Adrenal gland (tissue), 12 donors: ENCODE measurements around the gene MAD1L1. TPM values are rescaled to one million over a fixed set of nuclear protein-coding genes. Genes with fewer than 3 reads are reported as not detected.

ENCODE experiments used
- DNase-seq, 7 donors: peaks; one replicate each; pipeline ENCODE4 v3.0.0-alpha.2; 2019 to 2020
- H3K27ac ChIP-seq, 5 donors: fragments of 200-600 bp; sonication (generic) in 4 of 5; 1 replicate in 3 of 5; 2 replicates in 2 of 5; pipeline versions ENCODE4 v1.5.1 to v1.8.0; 2016 to 2020; ENCODE audit warnings: mild to moderate bottlenecking in 1 of 5
- H3K27me3 ChIP-seq: fragments of 200-600 bp; 2 replicates; pipeline ENCODE4 v1.8.0; 2021
- H3K36me3 ChIP-seq, 2 donors: fragments of 200-600 bp; replicated peaks in 1 of 2; 1 replicate in 1 of 2; 2 replicates in 1 of 2; pipeline versions ENCODE4 v1.5.1 to v1.8.0; 2018 to 2022
- H3K4me1 ChIP-seq, 2 donors: fragments of 200-600 bp; replicated peaks in 1 of 2; 1 replicate in 1 of 2; 2 replicates in 1 of 2; pipeline versions ENCODE4 v1.5.1 to v1.8.0; 2018 to 2021
- H3K4me3 ChIP-seq, 4 donors: fragments of 200-600 bp; sonication (generic) in 3 of 4; one replicate each; pipeline ENCODE4 v1.5.1; 2016 to 2018
- H3K9me3 ChIP-seq, 3 donors: fragments of 200-600 bp; sonication (generic) in 1 of 3; replicated peaks in 1 of 3; 1 replicate in 2 of 3; 2 replicates in 1 of 3; pipeline versions ENCODE4 v1.5.1 to v1.8.0; 2016 to 2021
- POLR2A ChIP-seq, 2 donors: fragments of 450-650 bp; IDR thresholded peaks; one replicate each; pipeline ENCODE4 v1.6.1; 2017; ENCODE audit warnings: antibody characterized with exemption in 2 of 2, mild to moderate bottlenecking in 2 of 2, moderate library complexity in 1 of 2
- WGBS, 4 donors: extraction: QIAGEN DNeasy Blood & Tissue Kit in 2 of 4; methylation state at CpG; one replicate each; pipeline versions ENCODE4 v1.1.5 to v1.1.7; 2013 to 2017; 5-methylcytosine and 5-hydroxymethylcytosine counted together
- intact Hi-C, 2 donors: fragments of 100-400 bp; cut with DNase I; formaldehyde crosslinking; loops; one replicate each; pipeline versions ENCODE4 v1.14.1 to v1.15.0; 2022 to 2023
- polyA plus RNA-seq, 3 donors: library from polyadenylated mRNA; stranded (reverse); fragments of 200-250 nt in 2 of 3; fragments of 350-450 nt in 1 of 3; fragmentation: Illumina TruSeq in 1 of 3; extraction: RNeasy Lipid Tissue Mini Kit (QIAGEN cat#74804) in 1 of 3; gene quantifications; one replicate each; pipeline ENCODE4 v1.2.3, GENCODE V29; 2013 to 2014
- total RNA-seq, 9 donors: library from RNA; depleted of rRNA in 4 of 9; stranded (reverse); fragments of >200 nt in 4 of 9; fragments of 120-200 nt in 1 of 9; fragmentation: NEBNext Ultra II Directional in 1 of 9; extraction: Animal tissue kit (Norgen Biotek cat#: 25700) in 1 of 9; gene quantifications; one replicate each; pipeline versions ENCODE4 v1.1.0 to v1.2.4, GENCODE V29; 2013 to 2023
- TF ChIP-seq, protein P1 (sequence below), 6 experiments: fragments of 450-650 bp in 4 of 6; fragments of 200-600 bp in 2 of 6; sonication (generic) in 1 of 6; IDR thresholded peaks; 1 replicate in 5 of 6; 2 replicates in 1 of 6; pipeline versions ENCODE4 v1.5.1 to v1.8.0; 2016 to 2021; ENCODE audit warnings: antibody characterized with exemption in 6 of 6, mild to moderate bottlenecking in 2 of 6, moderate library complexity in 1 of 6
- donor health status: healthy with polysubstance abuse.
- donor health status: Bipolar disorder and iron deficiency.
- donor health status: DM: yes; HTN: yes; CAD: no.
- donor health status: DM: no; HTN: no; CAD: no.
- donor health status: DM: no; HTN: no; CAD: no.
- donor health status: DM: yes; HTN: yes; CAD: no.

MAD1L1 gene
- total and polyA plus RNA-seq, 12 donors: 6.7 to 87.7 (median 28.9) TPM

GRCh38 chr7:2029211-2029905, 203.4 kb downstream of the MAD1L1 start:
- no peak for TF ChIP-seq POLR2A (IDR thresholded peaks at IDR 0.05)
- TF ChIP-seq, protein P1, sequence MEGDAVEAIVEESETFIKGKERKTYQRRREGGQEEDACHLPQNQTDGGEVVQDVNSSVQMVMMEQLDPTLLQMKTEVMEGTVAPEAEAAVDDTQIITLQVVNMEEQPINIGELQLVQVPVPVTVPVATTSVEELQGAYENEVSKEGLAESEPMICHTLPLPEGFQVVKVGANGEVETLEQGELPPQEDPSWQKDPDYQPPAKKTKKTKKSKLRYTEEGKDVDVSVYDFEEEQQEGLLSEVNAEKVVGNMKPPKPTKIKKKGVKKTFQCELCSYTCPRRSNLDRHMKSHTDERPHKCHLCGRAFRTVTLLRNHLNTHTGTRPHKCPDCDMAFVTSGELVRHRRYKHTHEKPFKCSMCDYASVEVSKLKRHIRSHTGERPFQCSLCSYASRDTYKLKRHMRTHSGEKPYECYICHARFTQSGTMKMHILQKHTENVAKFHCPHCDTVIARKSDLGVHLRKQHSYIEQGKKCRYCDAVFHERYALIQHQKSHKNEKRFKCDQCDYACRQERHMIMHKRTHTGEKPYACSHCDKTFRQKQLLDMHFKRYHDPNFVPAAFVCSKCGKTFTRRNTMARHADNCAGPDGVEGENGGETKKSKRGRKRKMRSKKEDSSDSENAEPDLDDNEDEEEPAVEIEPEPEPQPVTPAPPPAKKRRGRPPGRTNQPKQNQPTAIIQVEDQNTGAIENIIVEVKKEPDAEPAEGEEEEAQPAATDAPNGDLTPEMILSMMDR (IDR thresholded peaks at IDR 0.05): no peak
- Histone ChIP-seq H3K36me3 (no peaks in the 10 kb centered on the region), H3K4me1 (no peaks in the 10 kb centered on the region), H3K27ac (no peak overlapping the region), H3K4me3 (no peak overlapping the region), H3K9me3 (peaks cover 0 to 15% (median 8%) of the 10 kb centered on the region in 3 donors), H3K27me3 (no peaks in the 10 kb centered on the region)
- intact Hi-C loops: loop anchor here in 1 of 2 donors (10.0 kb wide), 1 partner anchor 115 kb away; no protein-coding TSS in a partner anchor
- DNase-seq: peak in 1 of 7 donors; percentile 4
- 92 to 96% (median 95%) methylated on average over 16 of the region's 16 CpGs for WGBS, 4 donors

- intact Hi-C loops: loop anchor here in 1 of 2 donors (10.0 kb wide), 1 partner anchor 114 kb away; no protein-coding TSS in a partner anchor
- H3K36me3 ChIP-seq: no peaks in the 10 kb centered on the region
- peaks cover 0 to 15% (median 8%) of the 10 kb centered on the region in 3 donors for H3K9me3 ChIP-seq
- H3K27me3 ChIP-seq: no peaks in the 10 kb centered on the region
- no peaks in the 10 kb centered on the region for H3K4me1 ChIP-seq
- 96 to 97% (median 97%) methylated on average over 7 of the region's 7 CpGs for WGBS, 4 donors
- no peak overlapping the region for H3K4me3 ChIP-seq
- TF ChIP-seq, protein P1 (IDR thresholded peaks at IDR 0.05): no peak
- TF ChIP-seq POLR2A (IDR thresholded peaks at IDR 0.05): no peak
- H3K27ac ChIP-seq: no peak overlapping the region
- DNase-seq: peak in 1 of 7 donors; percentile 2
These were observed 204.0 kb downstream of the MAD1L1 start for GRCh38 chr7:2028733-2029132.

- H3K27ac ChIP-seq: no peak overlapping the region
- H3K27me3 ChIP-seq: no peaks in the 10 kb centered on the region
- DNase-seq: no peak
- WGBS, 4 donors: 92 to 96% (median 95%) methylated on average over 4 of the region's 4 CpGs
- H3K4me3 ChIP-seq: no peak overlapping the region
- intact Hi-C loops: loop anchor here in 1 of 2 donors (10.0 kb wide), 1 partner anchor 110 kb away; no protein-coding TSS in a partner anchor
- H3K36me3 ChIP-seq: no peaks in the 10 kb centered on the region
- H3K4me1 ChIP-seq: peaks cover 4 to 5% of the 10 kb centered on the region in 2 donors
- TF ChIP-seq POLR2A (IDR thresholded peaks at IDR 0.05): no peak
- TF ChIP-seq, protein P1 (IDR thresholded peaks at IDR 0.05): no peak
- H3K9me3 ChIP-seq: peaks cover 0 to 15% (median 8%) of the 10 kb centered on the region in 3 donors
These were observed 207.6 kb downstream of the MAD1L1 start for GRCh38 chr7:2025188-2025587.

DNA sequence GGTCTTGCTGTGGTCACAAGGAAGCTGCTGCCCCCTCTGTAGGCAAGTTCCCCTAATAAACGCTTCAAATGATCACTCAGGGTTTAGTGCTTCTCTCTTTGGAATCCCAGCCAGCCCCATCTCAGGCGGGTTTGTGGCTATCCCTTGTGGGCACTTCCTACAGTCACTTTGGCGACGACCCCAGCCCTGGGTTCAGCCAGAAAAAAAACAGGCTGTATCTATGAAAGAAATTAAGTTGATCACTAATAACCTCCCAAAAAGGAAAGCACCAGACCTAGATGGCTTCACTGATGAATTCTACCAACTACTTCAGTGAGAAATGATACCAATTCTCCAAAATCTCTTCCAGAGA, 208.2 kb downstream of the MAD1L1 start:
- 82 to 97% (median 84%) methylated on average over 4 of the region's 4 CpGs for WGBS, 4 donors
- H3K27ac ChIP-seq: peak overlapping the region in 1 of 5 donors; percentile 49
- no peak for DNase-seq
- no peaks in the 10 kb centered on the region for H3K27me3 ChIP-seq
- intact Hi-C loops: loop anchor here in 1 of 2 donors (10.0 kb wide), 1 partner anchor 110 kb away; no protein-coding TSS in a partner anchor
- H3K4me1 ChIP-seq: peaks cover 10 to 12% of the 10 kb centered on the region in 2 donors
- no peak overlapping the region for H3K4me3 ChIP-seq
- H3K9me3 ChIP-seq: peaks cover 0 to 15% (median 8%) of the 10 kb centered on the region in 3 donors
- TF ChIP-seq POLR2A (IDR thresholded peaks at IDR 0.05): no peak
- TF ChIP-seq, protein P1 (IDR thresholded peaks at IDR 0.05): no peak
- no peaks in the 10 kb centered on the region for H3K36me3 ChIP-seq
